Fibroblast of the aortic adventitia (primary cell): ENCODE measurements around the gene CLEC4G. TPM values are rescaled to one million over a fixed set of nuclear protein-coding genes. Genes with fewer than 3 reads are reported as not detected.

Experiments
- DNase-seq: peaks from one replicate; pipeline ENCODE4 v3.0.0-alpha.2; 2010; ENCODE audit warnings: low read depth
- H3K4me3 ChIP-seq: 2 replicates; pipeline ENCODE4 v1.5.1; 2011; ENCODE audit warnings: low read depth, mild to moderate bottlenecking, control low read depth, low read length, moderate library complexity
- total RNA-seq: library from RNA; depleted of rRNA; stranded (reverse); fragments of >200 nt; gene quantifications from 2 replicates; pipeline ENCODE4 v1.2.3, GENCODE V29; 2012; ENCODE audit warnings: low replicate concordance
- TF ChIP-seq, protein P1 (sequence below): IDR thresholded peaks from 2 replicates; pipeline ENCODE4 v1.5.1; 2011; ENCODE audit warnings: mild to moderate bottlenecking, low read length, control low read depth, inconsistent platforms; ENCODE audit not compliant: insufficient read depth

Gene CLEC4G
- total RNA-seq, 1 donor = not detected

DNA sequence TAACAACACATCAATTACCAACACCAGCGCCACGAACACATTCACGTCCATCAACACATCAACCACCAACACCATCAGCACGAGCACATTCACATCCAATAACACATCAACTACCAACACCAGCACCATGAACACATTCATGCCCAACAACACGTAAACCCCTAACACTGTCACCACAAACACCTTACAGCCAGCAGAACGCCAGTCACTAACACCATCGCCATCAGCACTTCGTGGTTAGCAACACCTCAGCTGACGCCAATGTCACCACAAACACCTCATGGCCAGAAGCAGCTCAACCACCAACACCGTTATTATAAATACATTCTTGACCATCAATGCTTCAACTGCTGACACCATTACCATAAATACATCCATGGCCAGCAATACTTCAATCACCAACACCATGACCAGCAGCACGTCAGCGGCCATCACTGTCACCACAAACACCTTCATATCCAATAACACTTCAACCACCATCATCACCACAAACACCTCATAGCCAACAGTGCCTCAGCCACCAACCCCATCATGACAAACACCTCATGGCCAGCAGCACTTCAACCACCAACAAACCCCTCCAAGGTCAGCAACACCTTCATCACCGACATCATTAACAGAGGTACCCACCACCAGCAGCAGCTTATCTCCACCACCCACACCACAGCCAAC, 39.4 kb downstream of the CLEC4G start:
- no peak overlapping the region for H3K4me3 ChIP-seq
- TF ChIP-seq, protein P1, sequence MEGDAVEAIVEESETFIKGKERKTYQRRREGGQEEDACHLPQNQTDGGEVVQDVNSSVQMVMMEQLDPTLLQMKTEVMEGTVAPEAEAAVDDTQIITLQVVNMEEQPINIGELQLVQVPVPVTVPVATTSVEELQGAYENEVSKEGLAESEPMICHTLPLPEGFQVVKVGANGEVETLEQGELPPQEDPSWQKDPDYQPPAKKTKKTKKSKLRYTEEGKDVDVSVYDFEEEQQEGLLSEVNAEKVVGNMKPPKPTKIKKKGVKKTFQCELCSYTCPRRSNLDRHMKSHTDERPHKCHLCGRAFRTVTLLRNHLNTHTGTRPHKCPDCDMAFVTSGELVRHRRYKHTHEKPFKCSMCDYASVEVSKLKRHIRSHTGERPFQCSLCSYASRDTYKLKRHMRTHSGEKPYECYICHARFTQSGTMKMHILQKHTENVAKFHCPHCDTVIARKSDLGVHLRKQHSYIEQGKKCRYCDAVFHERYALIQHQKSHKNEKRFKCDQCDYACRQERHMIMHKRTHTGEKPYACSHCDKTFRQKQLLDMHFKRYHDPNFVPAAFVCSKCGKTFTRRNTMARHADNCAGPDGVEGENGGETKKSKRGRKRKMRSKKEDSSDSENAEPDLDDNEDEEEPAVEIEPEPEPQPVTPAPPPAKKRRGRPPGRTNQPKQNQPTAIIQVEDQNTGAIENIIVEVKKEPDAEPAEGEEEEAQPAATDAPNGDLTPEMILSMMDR = no peak
- DNase-seq = no peak

DNA sequence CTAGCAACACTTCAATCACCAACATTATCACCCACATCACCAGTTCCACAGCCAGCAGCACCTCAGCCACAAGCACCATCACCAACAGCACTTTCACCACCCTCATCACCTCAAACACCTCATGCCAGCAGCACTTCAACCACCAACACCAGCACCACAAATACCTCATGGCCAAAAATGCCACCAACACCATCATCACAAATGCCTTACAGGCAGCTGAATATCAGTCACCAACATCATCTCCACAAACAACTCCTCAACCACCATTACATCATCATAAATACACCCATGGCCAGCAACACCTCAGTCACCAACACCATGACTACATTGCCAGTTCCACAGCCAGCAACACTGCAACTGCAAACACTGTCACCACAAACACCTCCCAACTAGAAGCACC, 40.4 kb downstream of the CLEC4G start:
- no peak overlapping the region for H3K4me3 ChIP-seq
- DNase-seq = no peak
- TF ChIP-seq, protein P1 = no peak

DNA sequence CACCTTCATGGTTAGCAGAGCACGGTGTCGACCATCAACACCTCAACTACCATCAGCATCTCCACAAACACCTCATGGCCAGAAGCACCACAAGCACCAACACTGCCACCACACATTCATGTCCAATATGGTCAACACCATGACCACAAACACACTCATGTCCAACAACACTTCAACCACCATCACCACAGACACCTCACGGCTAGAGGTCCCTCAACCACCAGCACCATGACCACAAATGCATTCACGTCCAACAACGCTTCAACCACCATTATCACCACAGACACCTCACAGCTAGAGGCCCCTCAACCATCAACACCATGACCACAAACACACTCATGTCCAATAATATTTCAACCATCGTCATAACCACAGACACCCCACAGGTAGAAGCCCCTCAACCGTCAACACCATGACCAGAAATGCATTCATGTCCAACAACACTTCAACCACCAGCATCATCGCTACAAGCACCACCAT, 41.1 kb downstream of the CLEC4G start:
- TF ChIP-seq, protein P1 = no peak
- no peak for DNase-seq
- no peak overlapping the region for H3K4me3 ChIP-seq

DNA sequence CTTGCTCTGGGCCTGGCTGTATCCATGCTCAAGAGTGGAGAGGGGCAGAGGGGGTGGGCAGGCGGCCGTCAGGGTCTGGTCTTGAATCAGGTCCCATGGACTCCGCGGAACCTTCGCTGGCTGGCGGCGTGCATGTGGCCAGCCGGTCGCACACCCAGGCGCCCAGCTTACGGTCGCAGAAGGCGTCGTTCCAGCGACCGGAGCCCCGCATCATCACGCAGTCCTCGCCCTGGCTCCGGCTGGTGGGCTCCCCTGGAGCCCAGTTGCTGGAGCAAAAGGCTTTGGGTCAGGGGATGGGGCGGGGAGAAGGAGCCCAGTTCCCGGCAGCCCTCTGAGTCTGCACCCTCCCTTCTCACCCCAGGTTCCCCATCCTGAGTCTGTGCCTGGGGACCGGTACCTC, 42.7 kb downstream of the CLEC4G start:
- DNase-seq = no peak
- TF ChIP-seq, protein P1 = no peak
- H3K4me3 ChIP-seq = no peak overlapping the region

DNA sequence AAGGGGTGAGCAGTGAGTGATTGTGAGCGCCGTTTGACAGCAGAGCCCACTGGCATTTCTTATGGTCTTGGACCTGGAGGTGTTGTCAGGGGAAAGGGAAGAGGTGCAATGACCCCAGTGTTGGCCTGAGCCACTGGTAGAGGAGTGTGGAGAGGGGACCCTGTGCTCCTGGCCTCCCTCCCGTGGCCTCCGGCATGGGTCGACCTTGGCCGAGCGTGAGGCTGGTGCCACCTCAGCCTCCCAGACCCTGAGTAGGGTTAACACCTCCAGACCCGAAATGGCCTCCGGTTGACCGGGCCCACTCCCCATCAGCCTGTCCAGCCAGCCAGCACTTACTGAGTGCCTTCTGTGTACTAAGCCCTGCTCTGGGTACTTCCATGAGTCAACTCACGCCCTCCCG, 44.7 kb downstream of the CLEC4G start:
- H3K4me3 ChIP-seq = no peak overlapping the region
- no peak for DNase-seq
- TF ChIP-seq, protein P1 = no peak

DNA sequence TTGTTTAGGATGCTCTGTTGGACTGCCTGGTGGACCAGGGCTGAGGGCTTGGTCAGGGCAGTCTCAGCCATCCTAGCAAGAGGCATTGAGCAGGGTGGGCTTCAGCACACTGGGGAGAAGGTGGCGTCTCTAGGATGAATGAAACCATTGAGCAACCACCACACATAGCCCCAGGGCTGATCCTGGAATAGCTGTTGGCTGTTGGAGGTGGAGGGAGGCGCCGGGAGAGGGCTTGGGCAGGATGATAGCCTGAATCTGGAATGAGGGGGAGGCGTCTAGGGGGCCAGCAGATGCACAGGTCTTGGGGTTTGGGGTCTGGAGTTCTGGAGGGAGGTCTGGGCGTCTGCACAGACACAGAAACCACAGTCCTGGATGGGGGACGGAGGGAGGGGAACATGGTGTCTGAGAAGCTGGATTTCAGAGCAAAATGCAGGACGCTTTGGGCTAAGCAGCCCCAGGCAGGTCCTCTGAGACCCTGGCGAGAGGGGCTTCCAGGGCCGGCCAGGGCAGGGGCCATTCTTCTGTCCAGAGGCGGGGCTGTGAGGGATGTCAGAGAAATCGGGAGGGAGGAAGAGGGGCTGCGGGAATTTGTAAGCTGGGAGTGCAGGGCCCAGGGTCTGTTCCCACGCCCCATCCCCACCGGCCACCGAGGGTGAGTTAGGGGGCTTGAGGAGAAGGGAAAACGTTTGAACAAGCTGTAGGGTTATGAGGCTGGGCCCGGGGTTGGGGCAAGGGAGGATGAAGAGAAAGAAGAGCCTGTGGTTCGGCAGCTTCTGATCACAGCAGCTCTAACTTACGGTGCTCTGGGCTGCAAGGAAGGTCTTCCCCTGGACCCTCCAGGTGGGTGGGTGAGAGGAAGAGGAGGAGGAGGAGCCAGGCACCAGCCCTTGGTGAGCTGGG, 46.1 kb downstream of the CLEC4G start:
- H3K4me3 ChIP-seq = no peak overlapping the region
- DNase-seq = no peak
- TF ChIP-seq, protein P1 = no peak
